ENCODE measurements around the gene ACER3. TPM values are rescaled to one million over a fixed set of nuclear protein-coding genes. Genes with fewer than 3 reads are reported as not detected.

Gene ACER3
- total RNA-seq, 4 donors from 2014 or later = 11.5 to 29.3 (median 17.9) TPM

GRCh38 chr11:76837696-76838677 lies 22.7 kb upstream of the ACER3 start:
- Histone ChIP-seq H3K4me1 (peaks cover 0 to 15% of the 10 kb centered on the region in 2 donors), H3K4me3 (replicated peaks in 1 of 3) (no peak overlapping the region), H3K27ac (no peak overlapping the region), H3K9me3 (no peaks in the 10 kb centered on the region), H3K36me3 (no peaks in the 10 kb centered on the region), H3K27me3 (no peaks in the 10 kb centered on the region)
- 68 to 85% methylated on average over 7 of the region's 7 CpGs for WGBS, 2 donors
- intact Hi-C loops (cut with DNase I) = no loop called here
- TF ChIP-seq POLR2A (IDR thresholded peaks at IDR 0.05) (no peak), CTCF (IDR thresholded peaks at IDR 0.05) (no peak)
- no peak for DNase-seq

- intact Hi-C loops (cut with DNase I) = no loop called here
- H3K27me3 ChIP-seq = no peaks in the 10 kb centered on the region
- WGBS, 2 donors = 66 to 84% methylated on average over 3 of the region's 3 CpGs
- no peak overlapping the region for H3K27ac ChIP-seq
- no peak overlapping the region for H3K4me3 ChIP-seq (replicated peaks in 1 of 3)
- TF ChIP-seq CTCF (IDR thresholded peaks at IDR 0.05) (no peak), POLR2A (IDR thresholded peaks at IDR 0.05) (no peak)
- H3K9me3 ChIP-seq = no peaks in the 10 kb centered on the region
- H3K4me1 ChIP-seq = peaks cover 0 to 15% of the 10 kb centered on the region in 2 donors
- no peaks in the 10 kb centered on the region for H3K36me3 ChIP-seq
- DNase-seq = no peak
Measured at GRCh38 chr11:76838678-76839068, 22.0 kb upstream of the ACER3 start.

- DNase-seq = no peak
- intact Hi-C loops (cut with DNase I) = no loop called here
- peaks cover 0 to 15% of the 10 kb centered on the region in 2 donors for H3K4me1 ChIP-seq
- H3K9me3 ChIP-seq = no peaks in the 10 kb centered on the region
- H3K27me3 ChIP-seq = no peaks in the 10 kb centered on the region
- TF ChIP-seq POLR2A (IDR thresholded peaks at IDR 0.05) (no peak), CTCF (IDR thresholded peaks at IDR 0.05) (no peak)
- H3K4me3 ChIP-seq (replicated peaks in 1 of 3) = no peak overlapping the region
- no peaks in the 10 kb centered on the region for H3K36me3 ChIP-seq
- 35 to 41% methylated on average over 1 of the region's 1 CpG for WGBS, 2 donors
- no peak overlapping the region for H3K27ac ChIP-seq
Measured at GRCh38 chr11:76839311-76839710, 21.4 kb upstream of the ACER3 start.

GRCh38 chr11:76841923-76842452 lies 18.7 kb upstream of the ACER3 start:
- 76 to 78% methylated on average over 4 of the region's 4 CpGs for WGBS, 2 donors
- H3K27me3 ChIP-seq = no peaks in the 10 kb centered on the region

More at GRCh38 chr11:76841923-76842452, 18.7 kb upstream of the ACER3 start:
- H3K9me3 ChIP-seq = no peaks in the 10 kb centered on the region
- H3K4me3 ChIP-seq (replicated peaks in 1 of 3) = no peak overlapping the region
- intact Hi-C loops (cut with DNase I) = no loop called here
- H3K27ac ChIP-seq = no peak overlapping the region
- H3K36me3 ChIP-seq = no peaks in the 10 kb centered on the region
- TF ChIP-seq CTCF (IDR thresholded peaks at IDR 0.05) (no peak), POLR2A (IDR thresholded peaks at IDR 0.05) (no peak)
- no peak for DNase-seq
- H3K4me1 ChIP-seq = peaks cover 0 to 7% of the 10 kb centered on the region in 2 donors

Data from thyroid gland (tissue), 4 donors.